CD4-positive, alpha-beta T cell (primary cell): ENCODE results near the gene SIGLEC11. TPM values are rescaled to one million over a fixed set of nuclear protein-coding genes. Genes with fewer than 3 reads are reported as not detected.

Experiments used
- ATAC-seq: fragments of 200-7000 bp; cut with Tn5 transposase; one replicate; pipeline ENCODE4 v1.10.0; 2022; ENCODE audit warnings: mild to moderate bottlenecking; ENCODE audit not compliant: poor library complexity
- CTCF ChIA-PET: fragments of 350-600 bp; sonication (Branson Sonifier 250); formaldehyde crosslinking; loops from one replicate; lab custom pipeline; 2021; ENCODE audit warnings: antibody characterized with exemption, inconsistent platforms; lab: Charles Lee
- POLR2A ChIA-PET: fragments of 350-600 bp; sonication (Branson Sonifier 250); formaldehyde crosslinking; loops from one replicate; lab custom pipeline; 2021; ENCODE audit warnings: antibody characterized with exemption, inconsistent platforms; lab: Charles Lee
- DNase-seq, 14 experiments: peaks; one replicate each; pipeline ENCODE4 v3.0.0-alpha.2; 2013 to 2020; ENCODE audit warnings: mixed read lengths in 2 of 14
- H3K27ac ChIP-seq, 2 donors: one replicate each; pipeline versions ENCODE4 v1.5.1 to v1.7.0; 2013; ENCODE audit warnings: low read length in 2 of 2, low read depth in 1 of 2, mild to moderate bottlenecking in 1 of 2
- H3K27me3 ChIP-seq, 2 experiments: 1 replicate in 1 of 2; 2 replicates in 1 of 2; pipeline versions ENCODE4 v1.6.1 to v1.7.0; 2013; ENCODE audit warnings: low read length in 2 of 2, control low read depth in 1 of 2, mild to moderate bottlenecking in 1 of 2, moderate library complexity in 1 of 2; ENCODE audit not compliant: insufficient read depth in 2 of 2, control insufficient read depth in 1 of 2
- H3K36me3 ChIP-seq: one replicate; pipeline ENCODE4 v1.6.1; 2013; ENCODE audit warnings: low read length, control low read depth; ENCODE audit not compliant: insufficient read depth
- H3K4me1 ChIP-seq: one replicate; pipeline ENCODE4 v1.6.1; 2013; ENCODE audit warnings: low read length, control low read depth; ENCODE audit not compliant: insufficient read depth
- H3K4me3 ChIP-seq: one replicate; pipeline ENCODE4 v1.5.1; 2013; ENCODE audit warnings: mild to moderate bottlenecking, low read length, moderate library complexity
- H3K9me3 ChIP-seq, 2 experiments: 1 replicate in 1 of 2; 2 replicates in 1 of 2; pipeline versions ENCODE4 v1.6.1 to v1.7.0; 2013; ENCODE audit warnings: low read length in 2 of 2, mild to moderate bottlenecking in 2 of 2, control low read depth in 1 of 2, moderate library complexity in 1 of 2; ENCODE audit not compliant: control insufficient read depth in 1 of 2, insufficient read depth in 1 of 2
- H3K27ac Mint-ChIP-seq: one replicate; pipeline ENCODE4 v1.8.0; 2020; ENCODE audit warnings: mixed read lengths
- H3K27me3 Mint-ChIP-seq: one replicate; pipeline ENCODE4 v1.8.0; 2021; ENCODE audit warnings: mixed read lengths
- H3K36me3 Mint-ChIP-seq: one replicate; pipeline ENCODE4 v1.8.0; 2021; ENCODE audit warnings: low read depth, mixed read lengths
- H3K4me1 Mint-ChIP-seq: one replicate; pipeline ENCODE4 v1.8.0; 2021; ENCODE audit warnings: low read depth, mixed read lengths
- H3K4me3 Mint-ChIP-seq: one replicate; pipeline ENCODE4 v1.8.0; 2020; ENCODE audit warnings: mild to moderate bottlenecking, mixed read lengths
- H3K9me3 Mint-ChIP-seq: one replicate; pipeline ENCODE4 v1.8.0; 2020; ENCODE audit warnings: mixed read lengths
- intact Hi-C, 2 experiments: fragments of 100-400 bp; cut with DNase I in 1 of 2; cut with micrococcal nuclease in 1 of 2; formaldehyde crosslinking; loops; one replicate each; pipeline versions ENCODE4 v1.15.1 to v1.9.0; 2023 to 2025; cut with DNase I, micrococcal nuclease
- total RNA-seq, 174 experiments: library from RNA in 2 of 174; stranded (reverse) in 2 of 174; gene quantifications; one replicate each; pipeline ENCODE4 v1.2.3 and lab custom pipeline; 2021 to 2026
- TF ChIP-seq, protein P1 (sequence below): fragments of 200-600 bp; IDR thresholded peaks from one replicate; pipeline ENCODE4 v1.8.0; 2022; ENCODE audit warnings: antibody characterized with exemption, mild to moderate bottlenecking

The SIGLEC11 gene
- total RNA-seq, 2 experiments from 2014 or later = 0.08 TPM; not detected in 1

GRCh38 chr19:50000841-50001557 lies 40.0 kb upstream of the SIGLEC11 start:
- intact Hi-C loops = no loop called here
- Histone ChIP-seq H3K4me1 (peaks cover 16% of the 10 kb centered on the region), H3K36me3 (peaks cover 90% of the 10 kb centered on the region), H3K4me3 (no peak overlapping the region), H3K27me3 (no peaks in the 10 kb centered on the region), H3K9me3 (no peaks in the 10 kb centered on the region), H3K27ac (no peak overlapping the region)
- peaks cover 85% of the 10 kb centered on the region for H3K36me3 Mint-ChIP-seq
- no peak for ATAC-seq
- TF ChIP-seq, protein P1, sequence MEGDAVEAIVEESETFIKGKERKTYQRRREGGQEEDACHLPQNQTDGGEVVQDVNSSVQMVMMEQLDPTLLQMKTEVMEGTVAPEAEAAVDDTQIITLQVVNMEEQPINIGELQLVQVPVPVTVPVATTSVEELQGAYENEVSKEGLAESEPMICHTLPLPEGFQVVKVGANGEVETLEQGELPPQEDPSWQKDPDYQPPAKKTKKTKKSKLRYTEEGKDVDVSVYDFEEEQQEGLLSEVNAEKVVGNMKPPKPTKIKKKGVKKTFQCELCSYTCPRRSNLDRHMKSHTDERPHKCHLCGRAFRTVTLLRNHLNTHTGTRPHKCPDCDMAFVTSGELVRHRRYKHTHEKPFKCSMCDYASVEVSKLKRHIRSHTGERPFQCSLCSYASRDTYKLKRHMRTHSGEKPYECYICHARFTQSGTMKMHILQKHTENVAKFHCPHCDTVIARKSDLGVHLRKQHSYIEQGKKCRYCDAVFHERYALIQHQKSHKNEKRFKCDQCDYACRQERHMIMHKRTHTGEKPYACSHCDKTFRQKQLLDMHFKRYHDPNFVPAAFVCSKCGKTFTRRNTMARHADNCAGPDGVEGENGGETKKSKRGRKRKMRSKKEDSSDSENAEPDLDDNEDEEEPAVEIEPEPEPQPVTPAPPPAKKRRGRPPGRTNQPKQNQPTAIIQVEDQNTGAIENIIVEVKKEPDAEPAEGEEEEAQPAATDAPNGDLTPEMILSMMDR = no peak
- H3K4me3 Mint-ChIP-seq = no peak overlapping the region
- CTCF ChIA-PET = no interaction called here
- H3K4me1 Mint-ChIP-seq = peaks cover 4% of the 10 kb centered on the region
- H3K9me3 Mint-ChIP-seq = no peaks in the 10 kb centered on the region
- H3K27me3 Mint-ChIP-seq = no peaks in the 10 kb centered on the region
- no peak for DNase-seq
- POLR2A ChIA-PET = no interaction called here
- no peak overlapping the region for H3K27ac Mint-ChIP-seq

DNA sequence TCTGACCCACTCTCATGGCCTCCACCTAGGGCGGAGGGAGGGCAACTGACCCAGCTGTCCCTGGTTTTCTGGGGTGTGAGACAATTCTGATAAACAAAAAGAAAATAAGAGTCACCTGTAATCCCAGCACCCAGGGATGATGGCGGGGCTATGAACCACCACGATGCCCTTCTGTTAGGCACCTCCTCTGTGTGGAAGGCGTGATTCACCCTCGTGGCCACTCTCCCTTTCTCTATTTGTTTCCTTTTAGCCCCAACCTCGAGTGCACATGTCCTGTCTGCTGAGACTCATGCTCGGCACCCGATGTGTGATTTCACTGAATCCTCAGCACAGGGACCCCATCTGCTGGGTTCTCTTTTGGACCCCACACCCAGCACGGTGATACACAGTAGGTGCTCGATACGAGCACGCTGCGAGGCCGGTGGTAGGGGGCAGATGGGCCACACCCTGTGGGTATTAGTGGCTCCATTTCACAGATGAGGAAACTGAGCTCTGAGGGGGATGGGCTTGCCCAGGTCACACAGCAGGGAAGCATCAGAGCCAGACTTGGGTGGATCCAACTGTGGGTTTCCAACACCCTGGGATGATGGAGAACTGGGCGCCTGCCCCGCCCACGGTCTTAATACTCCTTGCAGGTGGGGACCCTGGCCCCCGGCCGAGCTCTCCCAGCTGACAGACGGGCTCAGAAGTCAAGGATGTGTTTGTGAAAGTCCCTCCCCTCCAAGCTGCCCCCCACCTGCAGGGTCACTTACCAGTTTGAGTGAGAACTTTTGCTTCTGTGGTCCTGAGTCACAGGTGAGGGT lies 39.3 kb upstream of the SIGLEC11 start:
- ChIA-PET CTCF (no interaction called here), POLR2A (no interaction called here)
- Mint-ChIP-seq H3K9me3 (no peaks in the 10 kb centered on the region), H3K27me3 (no peaks in the 10 kb centered on the region), H3K4me1 (peaks cover 4% of the 10 kb centered on the region), H3K4me3 (no peak overlapping the region), H3K27ac (no peak overlapping the region), H3K36me3 (peaks cover 85% of the 10 kb centered on the region)
- Histone ChIP-seq H3K4me1 (peaks cover 16% of the 10 kb centered on the region), H3K27me3 (no peaks in the 10 kb centered on the region), H3K27ac (no peak overlapping the region), H3K36me3 (peaks cover 88% of the 10 kb centered on the region), H3K4me3 (no peak overlapping the region), H3K9me3 (no peaks in the 10 kb centered on the region)
- ATAC-seq (no peak), DNase-seq (no peak)
- TF ChIP-seq, protein P1 = no peak
- intact Hi-C loops = no loop called here

- Mint-ChIP-seq H3K4me3 (no peak overlapping the region), H3K9me3 (no peaks in the 10 kb centered on the region), H3K36me3 (peaks cover 85% of the 10 kb centered on the region), H3K27me3 (no peaks in the 10 kb centered on the region), H3K4me1 (no peaks in the 10 kb centered on the region), H3K27ac (no peak overlapping the region)
- Histone ChIP-seq H3K9me3 (no peaks in the 10 kb centered on the region), H3K36me3 (peaks cover 88% of the 10 kb centered on the region), H3K27me3 (no peaks in the 10 kb centered on the region), H3K4me1 (peaks cover 10% of the 10 kb centered on the region), H3K27ac (no peak overlapping the region), H3K4me3 (no peak overlapping the region)
- TF ChIP-seq, protein P1 = no peak
- POLR2A ChIA-PET = no interaction called here
- ATAC-seq (no peak), DNase-seq (no peak)
- intact Hi-C loops = no loop called here
- CTCF ChIA-PET = no interaction called here
Measured at GRCh38 chr19:49999371-50000010, 38.5 kb upstream of the SIGLEC11 start.
